ENCODE data around the gene ZNF202. TPM values are rescaled to one million over a fixed set of nuclear protein-coding genes. Genes with fewer than 3 reads are reported as not detected.
A peak's percentile ranks its signal among the peaks of the same experiment; 100 is the strongest.

Gene ZNF202
- total RNA-seq, 1 experiment from 2014 or later = 22.1 TPM

DNA sequence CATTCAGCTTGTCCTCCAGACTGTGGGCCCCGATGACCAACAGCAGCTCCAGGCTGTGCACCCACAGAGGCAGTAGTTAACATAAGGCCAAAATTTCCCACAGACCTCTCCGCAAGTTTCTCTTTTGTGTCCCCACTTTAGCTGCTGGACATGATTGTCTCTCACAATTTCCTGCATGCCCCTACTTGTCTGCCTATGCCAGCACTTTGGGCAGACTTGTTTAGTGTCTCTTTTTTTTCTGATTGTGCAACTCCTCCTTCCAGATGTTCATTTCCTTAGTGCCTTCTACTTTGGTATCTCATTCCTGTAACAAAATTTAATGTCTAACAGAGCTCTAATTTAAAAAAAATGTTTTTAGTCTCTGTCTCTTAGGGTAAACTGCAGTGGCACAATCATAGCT is 63.2 kb downstream of the ZNF202 start:
- POLR2A ChIA-PET = interaction anchor here (1.0 to 2.0 kb wide), 2 partner anchors 12 to 24 kb away, joined by 6 to 9 read pairs; partner anchors contain the start of gene SCN3B
- H3K4me1 Mint-ChIP-seq (ENCODE audit: insufficient read depth, unreplicated experiment) = peaks cover 12% of the 10 kb centered on the region
- intact Hi-C loops (cut with micrococcal nuclease) = no loop called here
- no peak overlapping the region for H3K4me3 Mint-ChIP-seq (ENCODE audit: unreplicated experiment)
- no TSS peak for BruUV-seq (replicated peaks)
- no peaks in the 10 kb centered on the region for H3K27me3 Mint-ChIP-seq (ENCODE audit: insufficient read depth, unreplicated experiment)
- H3K36me3 Mint-ChIP-seq (ENCODE audit: insufficient read depth, unreplicated experiment) = no peaks in the 10 kb centered on the region
- H3K9me3 Mint-ChIP-seq (ENCODE audit: unreplicated experiment) = no peaks in the 10 kb centered on the region
- TF ChIP-seq, protein P1, sequence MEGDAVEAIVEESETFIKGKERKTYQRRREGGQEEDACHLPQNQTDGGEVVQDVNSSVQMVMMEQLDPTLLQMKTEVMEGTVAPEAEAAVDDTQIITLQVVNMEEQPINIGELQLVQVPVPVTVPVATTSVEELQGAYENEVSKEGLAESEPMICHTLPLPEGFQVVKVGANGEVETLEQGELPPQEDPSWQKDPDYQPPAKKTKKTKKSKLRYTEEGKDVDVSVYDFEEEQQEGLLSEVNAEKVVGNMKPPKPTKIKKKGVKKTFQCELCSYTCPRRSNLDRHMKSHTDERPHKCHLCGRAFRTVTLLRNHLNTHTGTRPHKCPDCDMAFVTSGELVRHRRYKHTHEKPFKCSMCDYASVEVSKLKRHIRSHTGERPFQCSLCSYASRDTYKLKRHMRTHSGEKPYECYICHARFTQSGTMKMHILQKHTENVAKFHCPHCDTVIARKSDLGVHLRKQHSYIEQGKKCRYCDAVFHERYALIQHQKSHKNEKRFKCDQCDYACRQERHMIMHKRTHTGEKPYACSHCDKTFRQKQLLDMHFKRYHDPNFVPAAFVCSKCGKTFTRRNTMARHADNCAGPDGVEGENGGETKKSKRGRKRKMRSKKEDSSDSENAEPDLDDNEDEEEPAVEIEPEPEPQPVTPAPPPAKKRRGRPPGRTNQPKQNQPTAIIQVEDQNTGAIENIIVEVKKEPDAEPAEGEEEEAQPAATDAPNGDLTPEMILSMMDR (IDR thresholded peaks at IDR 0.05; ENCODE audit: unreplicated experiment) = no peak
- peak; percentile 64 for DNase-seq (ENCODE audit: unreplicated experiment)
- CTCF ChIA-PET = interaction anchor here (0.6 to 2.9 kb wide), 7 partner anchors 29 to 244 kb away, joined by 3 to 19 read pairs (median 4); no protein-coding TSS in a partner anchor
- peak overlapping the region; percentile 85 for H3K27ac Mint-ChIP-seq (ENCODE audit: low read depth, unreplicated experiment)

DNA sequence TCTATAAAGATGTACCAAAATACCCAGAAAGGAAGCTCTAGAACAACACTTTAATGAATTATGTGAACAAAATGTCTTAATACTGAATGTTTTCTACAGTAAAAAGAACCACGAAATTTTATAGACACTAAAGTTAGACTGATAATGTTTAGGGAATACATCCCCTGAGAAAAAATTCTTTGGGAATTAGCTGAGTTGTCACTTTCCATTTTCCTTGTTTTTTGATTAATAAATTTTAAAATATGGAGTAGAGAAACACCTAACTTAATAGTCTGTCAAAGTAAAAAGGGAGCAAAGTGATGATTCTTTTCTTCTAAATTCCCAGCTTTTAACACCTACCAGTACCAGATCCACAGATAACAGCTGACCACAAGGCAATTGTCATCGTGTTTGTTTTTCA is 64.0 kb downstream of the ZNF202 start:
- DNase-seq (ENCODE audit: unreplicated experiment) = no peak
- no peak overlapping the region for H3K4me3 Mint-ChIP-seq (ENCODE audit: unreplicated experiment)
- CTCF ChIA-PET = interaction anchor here (0.6 to 2.9 kb wide), 8 partner anchors 11 to 101 kb away, joined by 3 to 19 read pairs (median 4); no protein-coding TSS in a partner anchor
- no peaks in the 10 kb centered on the region for H3K27me3 Mint-ChIP-seq (ENCODE audit: insufficient read depth, unreplicated experiment)
- POLR2A ChIA-PET = interaction anchor here (1.1 to 2.0 kb wide), 2 partner anchors 13 to 23 kb away, joined by 4 to 9 read pairs; partner anchors contain the start of gene SCN3B
- intact Hi-C loops (cut with micrococcal nuclease) = no loop called here
- H3K36me3 Mint-ChIP-seq (ENCODE audit: insufficient read depth, unreplicated experiment) = no peaks in the 10 kb centered on the region
- peaks cover 11% of the 10 kb centered on the region for H3K4me1 Mint-ChIP-seq (ENCODE audit: insufficient read depth, unreplicated experiment)
- TF ChIP-seq, protein P1 (IDR thresholded peaks at IDR 0.05; ENCODE audit: unreplicated experiment) = no peak
- no peak overlapping the region for H3K27ac Mint-ChIP-seq (ENCODE audit: low read depth, unreplicated experiment)
- H3K9me3 Mint-ChIP-seq (ENCODE audit: unreplicated experiment) = no peaks in the 10 kb centered on the region
- no TSS peak for BruUV-seq (replicated peaks)

DNA sequence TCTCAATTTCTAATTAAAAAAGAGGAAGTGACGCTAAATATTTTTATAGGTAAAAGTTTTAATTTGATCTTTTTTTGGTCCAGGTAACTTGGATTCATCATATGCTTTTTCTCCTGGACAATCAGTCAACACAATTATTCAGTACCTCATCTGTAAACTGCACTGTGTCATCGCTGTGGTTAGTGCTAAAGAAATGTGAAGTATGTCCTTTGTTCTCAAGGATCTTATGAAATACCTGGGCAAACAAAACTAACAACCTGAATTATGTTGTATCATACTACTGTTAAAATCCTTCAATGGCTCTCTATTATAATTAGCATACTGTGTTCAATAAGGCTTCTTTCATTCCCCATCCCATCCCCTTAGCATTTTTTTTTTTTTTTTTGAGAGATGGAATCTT is 67.2 kb downstream of the ZNF202 start:
- TF ChIP-seq, protein P1 (IDR thresholded peaks at IDR 0.05; ENCODE audit: unreplicated experiment) = no peak
- Mint-ChIP-seq H3K4me1 (ENCODE audit: insufficient read depth, unreplicated experiment) (peaks cover 11% of the 10 kb centered on the region), H3K27me3 (ENCODE audit: insufficient read depth, unreplicated experiment) (no peaks in the 10 kb centered on the region), H3K36me3 (ENCODE audit: insufficient read depth, unreplicated experiment) (no peaks in the 10 kb centered on the region), H3K9me3 (ENCODE audit: unreplicated experiment) (no peaks in the 10 kb centered on the region), H3K27ac (ENCODE audit: low read depth, unreplicated experiment) (no peak overlapping the region), H3K4me3 (ENCODE audit: unreplicated experiment) (no peak overlapping the region)
- DNase-seq (ENCODE audit: unreplicated experiment) = no peak
- CTCF ChIA-PET = interaction anchor here (1.0 to 2.6 kb wide), 2 partner anchors 34 to 36 kb away, joined by 4 to 11 read pairs; no protein-coding TSS in a partner anchor
- intact Hi-C loops (cut with micrococcal nuclease) = no loop called here
- BruUV-seq (replicated peaks) = no TSS peak
- POLR2A ChIA-PET = interaction anchor here (1.4 kb wide), 1 partner anchor 20 kb away, joined by 6 read pairs; the partner anchor contains the start of gene SCN3B

Other genes with a start within 250 kb of the ZNF202 start
- 1.2 and 3.3 TPM in 2 replicates for gene SCN3B, start 87.0 kb downstream of the ZNF202 start, total RNA-seq (2022)
- gene OR6X1, start 12.9 kb upstream of the ZNF202 start, total RNA-seq (2022) = not detected in 2 replicates
- not detected in 2 replicates for gene OR6M1, start 64.7 kb upstream of the ZNF202 start, total RNA-seq (2022)
- gene TMEM225, start 144.0 kb upstream of the ZNF202 start, total RNA-seq (2022) = not detected in 2 replicates
- gene OR8D4, start 160.5 kb upstream of the ZNF202 start, total RNA-seq (2022) = not detected in 2 replicates
- not detected in 2 replicates for gene OR4D5, start 198.0 kb upstream of the ZNF202 start, total RNA-seq (2022)
- gene OR6T1, start 202.2 kb upstream of the ZNF202 start, total RNA-seq (2022) = not detected in 2 replicates
- gene OR10S1, start 236.1 kb upstream of the ZNF202 start, total RNA-seq (2022) = 0.37 TPM in 2 replicates